Omental fat pad (tissue), 4 donors: ENCODE results near the gene DHX35. TPM values are rescaled to one million over a fixed set of nuclear protein-coding genes. Genes with fewer than 3 reads are reported as not detected.

Experiments used
- small RNA-seq: library from RNA; depleted of rRNA; stranded (forward); fragments of <200 nt; gene quantifications from one replicate; pipeline ENCODE3, GENCODE V24; 2016
- total RNA-seq, 4 donors: library from RNA; depleted of rRNA; stranded (reverse); fragments of >200 nt; gene quantifications; one replicate each; pipeline ENCODE4 v1.1.0, GENCODE V29; 2016

The DHX35 gene
- total RNA-seq, 4 donors from 2014 or later: 13.3 to 18.1 (median 15.5) TPM

Small RNA genes lying within 50 kb of the gene (small RNA-seq; reads per million reads assigned to genes)
- not detected for gene AL023803.1

Other genes with a start within 250 kb of the DHX35 start
- gene SLC32A1, start 237.9 kb upstream of the DHX35 start, total RNA-seq: not detected
- gene ACTR5, start 213.9 kb upstream of the DHX35 start, total RNA-seq: 10 to 100 TPM in 1 of 4 donors, 1 to 10 TPM in 3; 7.1 to 11.9 (median 7.7) TPM
- gene PPP1R16B, start 156.6 kb upstream of the DHX35 start, total RNA-seq: 10 to 100 TPM in 3 of 4 donors, 1 to 10 TPM in 1; 7.1 to 48.4 (median 21.6) TPM
- gene FAM83D, start 35.9 kb upstream of the DHX35 start, total RNA-seq: 1 to 10 TPM in 3 of 4 donors, under 1 TPM in 1; 0.93 to 3.2 (median 1.3) TPM